ENCODE measurements around the gene TIPIN.

DNA sequence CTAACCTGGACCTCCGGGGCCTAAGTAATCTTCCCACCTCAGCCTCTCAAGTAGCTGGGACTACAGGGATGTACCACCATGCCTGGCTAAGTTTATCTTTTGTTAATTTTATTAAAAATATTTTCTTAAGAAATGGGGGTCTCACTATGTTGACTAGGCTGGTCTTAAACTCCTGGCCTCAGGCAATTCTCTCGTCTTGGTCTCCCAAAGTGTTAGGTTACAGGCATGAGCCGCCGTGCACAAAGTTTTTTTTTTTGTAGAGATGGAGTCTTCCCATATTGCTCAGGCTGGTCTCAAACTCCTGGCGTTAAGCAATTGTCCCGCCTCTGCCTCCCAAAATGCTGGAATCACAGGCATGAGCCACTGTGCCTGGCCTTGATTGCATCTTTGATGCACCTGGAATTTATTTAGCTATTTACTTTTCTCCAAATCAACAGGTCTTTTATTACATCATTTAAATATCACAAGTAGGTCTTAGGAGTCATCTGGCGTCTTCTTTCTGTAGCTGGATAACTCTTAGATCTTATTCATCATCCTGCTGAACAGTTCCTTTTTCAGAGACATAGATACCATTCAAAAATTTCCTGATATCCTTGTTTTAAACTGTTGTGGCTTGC lies 22.4 kb upstream of the TIPIN start:
- TF ChIP-seq POLR2A (IDR thresholded peaks at IDR 0.05) = no peak
- TF ChIP-seq, protein P1, sequence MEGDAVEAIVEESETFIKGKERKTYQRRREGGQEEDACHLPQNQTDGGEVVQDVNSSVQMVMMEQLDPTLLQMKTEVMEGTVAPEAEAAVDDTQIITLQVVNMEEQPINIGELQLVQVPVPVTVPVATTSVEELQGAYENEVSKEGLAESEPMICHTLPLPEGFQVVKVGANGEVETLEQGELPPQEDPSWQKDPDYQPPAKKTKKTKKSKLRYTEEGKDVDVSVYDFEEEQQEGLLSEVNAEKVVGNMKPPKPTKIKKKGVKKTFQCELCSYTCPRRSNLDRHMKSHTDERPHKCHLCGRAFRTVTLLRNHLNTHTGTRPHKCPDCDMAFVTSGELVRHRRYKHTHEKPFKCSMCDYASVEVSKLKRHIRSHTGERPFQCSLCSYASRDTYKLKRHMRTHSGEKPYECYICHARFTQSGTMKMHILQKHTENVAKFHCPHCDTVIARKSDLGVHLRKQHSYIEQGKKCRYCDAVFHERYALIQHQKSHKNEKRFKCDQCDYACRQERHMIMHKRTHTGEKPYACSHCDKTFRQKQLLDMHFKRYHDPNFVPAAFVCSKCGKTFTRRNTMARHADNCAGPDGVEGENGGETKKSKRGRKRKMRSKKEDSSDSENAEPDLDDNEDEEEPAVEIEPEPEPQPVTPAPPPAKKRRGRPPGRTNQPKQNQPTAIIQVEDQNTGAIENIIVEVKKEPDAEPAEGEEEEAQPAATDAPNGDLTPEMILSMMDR (IDR thresholded peaks at IDR 0.05) = no peak

All from transverse colon (tissue), 3 donors.